ENCODE measurements around the gene VPS72. TPM values are rescaled to one million over a fixed set of nuclear protein-coding genes. Genes with fewer than 3 reads are reported as not detected.
A peak's percentile ranks its signal among the peaks of the same experiment; 100 is the strongest.

Gene VPS72
- total and polyA plus RNA-seq, 10 of the 15 experiments (the other 5 are each of a cell fraction or from before 2014, with no cell fraction given): 6.7 to 77.8 (median 58.1) TPM

- peak overlapping the region; percentile 98 for H3K9ac ChIP-seq (ENCODE audit: control insufficient read depth, insufficient read depth, low read length)
- BruUV-seq (replicated peaks): TSS peak; percentile 67
- no peak for FAIRE-seq
- peaks cover 1 to 3% of the 10 kb centered on the region in 2 experiments; a peak in 2 of 4 replicates for H3K36me3 ChIP-seq (ENCODE audit: control insufficient read depth in 2 of 2, insufficient read depth in 2 of 2, low read length in 1 of 2)
- ATAC-seq: no peak
- peak overlapping the region; percentile 90 for H3K4me3 ChIP-seq
- ChIA-PET RAD21 (ENCODE audit: unreplicated experiment) (interaction anchor here (1.0 to 1.2 kb wide), 2 partner anchors 8 to 25 kb away, joined by 3 read pairs; partner anchors contain the start of genes TNFAIP8L2 and VPS72), CTCF (interaction anchor here (1.4 to 2.3 kb wide), 3 partner anchors 8 to 65 kb away, joined by 6 to 12 read pairs (median 11); partner anchors contain the start of gene TNFAIP8L2), POLR2A (interaction anchor here (2.2 kb wide), 1 partner anchor 8 kb away, joined by 19 read pairs; the partner anchor contains the start of gene TNFAIP8L2), SMC1A (ENCODE audit: uncharacterized antibody, unreplicated experiment) (interaction anchor here (0.6 to 1.2 kb wide), 2 partner anchors 8 to 542 kb away, joined by 5 to 6 read pairs; partner anchors contain the start of gene TNFAIP8L2)
- peaks cover 9% of the 10 kb centered on the region for H3K4me1 ChIP-seq (ENCODE audit: control insufficient read depth, insufficient read depth, low read length)
- in situ Hi-C loops (cut with MboI) (no loop called here), intact Hi-C loops (cut with micrococcal nuclease; ENCODE audit: unreplicated experiment) (no loop called here)
- H3K27me3 ChIP-seq (replicated peaks in 1 of 2; ENCODE audit: control insufficient read depth in 2 of 2, insufficient read depth in 2 of 2, low read length in 1 of 2): no peaks in the 10 kb centered on the region
- H3K79me2 ChIP-seq (ENCODE audit: control insufficient read depth, insufficient read depth, low read length): peaks cover 24% of the 10 kb centered on the region
- peak overlapping the region; percentile 91 for H3K4me2 ChIP-seq (ENCODE audit: control insufficient read depth, insufficient read depth)
- DNase-seq (ENCODE audit: low read depth, low spot score): no peak
- 81% methylated on average over 11 of the region's 11 CpGs for WGBS (ENCODE audit: insufficient coverage, insufficient replicate concordance, low lambda C conversion rate, missing lambda C conversion rate)
- H2AFZ ChIP-seq (ENCODE audit: control insufficient read depth, low read depth, low read length): peak overlapping the region; percentile 30
- TF ChIP-seq PML (IDR thresholded peaks at IDR 0.05; ENCODE audit: low read length) (0 out of 2 replicates have a peak, but pooled peaks have one; percentile 5), CEBPB (IDR thresholded peaks at IDR 0.05; ENCODE audit: borderline replicate concordance in 1 of 2, low read depth in 2 of 2, low read length in 2 of 2) (no peak)
- H3K9me3 ChIP-seq (replicated peaks; ENCODE audit: control insufficient read depth, insufficient read depth, low read length): no peaks in the 10 kb centered on the region
- no peaks in the 10 kb centered on the region for H4K20me1 ChIP-seq (ENCODE audit: control insufficient read depth, insufficient read depth)
- H3K27ac ChIP-seq (ENCODE audit: control insufficient read depth, insufficient read depth): peak overlapping the region; percentile 69; the same call in 1 of the 2 replicates
Observed at GRCh38 chr1:151164732-151165280, 25.2 kb downstream of the VPS72 start.

GRCh38 chr1:151159373-151159772 lies 30.6 kb downstream of the VPS72 start:
- ChIA-PET CTCF (interaction anchor here (1.0 to 8.4 kb wide), 3 partner anchors 60 to 136 kb away, joined by 3 to 353 read pairs (median 3); partner anchors contain the start of gene MLLT11), SMC1A (ENCODE audit: uncharacterized antibody, unreplicated experiment) (interaction anchor here (0.6 to 11.1 kb wide), 2 partner anchors 60 to 132 kb away, joined by 3 to 282 read pairs; no protein-coding TSS in a partner anchor), POLR2A (interaction anchor here (0.7 to 1.0 kb wide), 2 partner anchors 31 to 306 kb away, joined by 3 to 5 read pairs; partner anchors contain the start of gene VPS72), RAD21 (ENCODE audit: unreplicated experiment) (interaction anchor here (0.9 to 8.7 kb wide), 4 partner anchors 8 to 134 kb away, joined by 3 to 198 read pairs (median 12); partner anchors contain the start of gene VPS72)
- peak overlapping the region; percentile 81 for H3K27ac ChIP-seq (ENCODE audit: control insufficient read depth, insufficient read depth)
- FAIRE-seq: no peak
- no peak for ATAC-seq
- H3K4me3 ChIP-seq: no peak overlapping the region
- H3K9me3 ChIP-seq (replicated peaks; ENCODE audit: control insufficient read depth, insufficient read depth, low read length): no peaks in the 10 kb centered on the region
- no peaks in the 10 kb centered on the region for H4K20me1 ChIP-seq (ENCODE audit: control insufficient read depth, insufficient read depth)
- in situ Hi-C loops (cut with MboI) (loop anchor here (5.0 kb wide), 2 partner anchors 62 to 137 kb away; no protein-coding TSS in a partner anchor), intact Hi-C loops (cut with micrococcal nuclease; ENCODE audit: unreplicated experiment) (no loop called here)
- peaks cover 5 to 6% of the 10 kb centered on the region in 2 experiments for H3K36me3 ChIP-seq (ENCODE audit: control insufficient read depth in 2 of 2, insufficient read depth in 2 of 2, low read length in 1 of 2)
- H2AFZ ChIP-seq (ENCODE audit: control insufficient read depth, low read depth, low read length): no peak overlapping the region
- DNase-seq (ENCODE audit: low read depth, low spot score): no peak
- H3K27me3 ChIP-seq (replicated peaks in 1 of 2; ENCODE audit: control insufficient read depth in 2 of 2, insufficient read depth in 2 of 2, low read length in 1 of 2): no peaks in the 10 kb centered on the region
- BruUV-seq (replicated peaks): no TSS peak
- H3K4me1 ChIP-seq (ENCODE audit: control insufficient read depth, insufficient read depth, low read length): peaks cover 32% of the 10 kb centered on the region
- peak overlapping the region; percentile 26; the same call in 1 of the 2 replicates for H3K9ac ChIP-seq (ENCODE audit: control insufficient read depth, insufficient read depth, low read length)
- peak overlapping the region; percentile 31 for H3K4me2 ChIP-seq (ENCODE audit: control insufficient read depth, insufficient read depth)
- H3K79me2 ChIP-seq (ENCODE audit: control insufficient read depth, insufficient read depth, low read length): peaks cover 20% of the 10 kb centered on the region
- TF ChIP-seq MAX (IDR thresholded peaks at IDR 0.05; ENCODE audit: low read depth, low read length): no peak
- no peak for TF ChIP-seq HSF1 (IDR thresholded peaks at IDR 0.05; ENCODE audit: low read depth, low read length)
- peak; percentile 71 for TF ChIP-seq MEF2B (IDR thresholded peaks at IDR 0.05; ENCODE audit: partially characterized antibody, poor library complexity, severe bottlenecking)
- no peak for TF ChIP-seq FOXK2 (IDR thresholded peaks at IDR 0.05)
- no peak for TF ChIP-seq RELA (IDR thresholded peaks at IDR 0.05; ENCODE audit: borderline replicate concordance, partially characterized antibody)
- no peak for TF ChIP-seq ZNF274 (IDR thresholded peaks at IDR 0.05; ENCODE audit: insufficient read depth, insufficient read length)
- TF ChIP-seq BRCA1 (IDR thresholded peaks at IDR 0.05; ENCODE audit: low read depth, low read length): no peak
- TF ChIP-seq IKZF2 (IDR thresholded peaks at IDR 0.05): peak; percentile 72 to 83
- TF ChIP-seq CHD2 (IDR thresholded peaks at IDR 0.05; ENCODE audit: borderline replicate concordance, low read depth, low read length): no peak
